IMR-90 (cell line): ENCODE data around the gene SARDH.

Experiments used
- FOS ChIP-seq: fragments of 150-350 bp; IDR thresholded peaks from 2 replicates; pipeline ENCODE4 v1.6.1; 2016; ENCODE audit warnings: low read depth, low read length
- POLR2A ChIP-seq: IDR thresholded peaks from 2 replicates; pipeline ENCODE4 v1.6.1; 2012; ENCODE audit warnings: mild to moderate bottlenecking, low read depth, low read length
- RAD21 ChIP-seq: IDR thresholded peaks from 2 replicates; pipeline ENCODE4 v1.6.1; 2012; ENCODE audit warnings: low read length, improper control_type of control experiment
- RCOR1 ChIP-seq: IDR thresholded peaks from 2 replicates; pipeline ENCODE4 v1.6.1; 2012; ENCODE audit warnings: mild to moderate bottlenecking, low read length, improper control_type of control experiment; ENCODE audit not compliant: insufficient replicate concordance
- TF ChIP-seq, protein P1 (sequence below): conservative IDR thresholded peaks from 2 replicates; pipeline ENCODE4 v1.5.1; 2012; ENCODE audit warnings: mild to moderate bottlenecking, low read depth, low read length, improper control_type of control experiment
- TF ChIP-seq, protein P2 (sequence below): fragments of 150-350 bp; IDR thresholded peaks from 2 replicates; pipeline ENCODE4 v1.6.1; 2017; ENCODE audit warnings: mild to moderate bottlenecking, antibody characterized with exemption, low read length, low read depth

- TF ChIP-seq, protein P1, sequence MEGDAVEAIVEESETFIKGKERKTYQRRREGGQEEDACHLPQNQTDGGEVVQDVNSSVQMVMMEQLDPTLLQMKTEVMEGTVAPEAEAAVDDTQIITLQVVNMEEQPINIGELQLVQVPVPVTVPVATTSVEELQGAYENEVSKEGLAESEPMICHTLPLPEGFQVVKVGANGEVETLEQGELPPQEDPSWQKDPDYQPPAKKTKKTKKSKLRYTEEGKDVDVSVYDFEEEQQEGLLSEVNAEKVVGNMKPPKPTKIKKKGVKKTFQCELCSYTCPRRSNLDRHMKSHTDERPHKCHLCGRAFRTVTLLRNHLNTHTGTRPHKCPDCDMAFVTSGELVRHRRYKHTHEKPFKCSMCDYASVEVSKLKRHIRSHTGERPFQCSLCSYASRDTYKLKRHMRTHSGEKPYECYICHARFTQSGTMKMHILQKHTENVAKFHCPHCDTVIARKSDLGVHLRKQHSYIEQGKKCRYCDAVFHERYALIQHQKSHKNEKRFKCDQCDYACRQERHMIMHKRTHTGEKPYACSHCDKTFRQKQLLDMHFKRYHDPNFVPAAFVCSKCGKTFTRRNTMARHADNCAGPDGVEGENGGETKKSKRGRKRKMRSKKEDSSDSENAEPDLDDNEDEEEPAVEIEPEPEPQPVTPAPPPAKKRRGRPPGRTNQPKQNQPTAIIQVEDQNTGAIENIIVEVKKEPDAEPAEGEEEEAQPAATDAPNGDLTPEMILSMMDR = no peak
- no peak for TF ChIP-seq FOS
- no peak for TF ChIP-seq RCOR1
- no peak for TF ChIP-seq POLR2A
- TF ChIP-seq, protein P2, sequence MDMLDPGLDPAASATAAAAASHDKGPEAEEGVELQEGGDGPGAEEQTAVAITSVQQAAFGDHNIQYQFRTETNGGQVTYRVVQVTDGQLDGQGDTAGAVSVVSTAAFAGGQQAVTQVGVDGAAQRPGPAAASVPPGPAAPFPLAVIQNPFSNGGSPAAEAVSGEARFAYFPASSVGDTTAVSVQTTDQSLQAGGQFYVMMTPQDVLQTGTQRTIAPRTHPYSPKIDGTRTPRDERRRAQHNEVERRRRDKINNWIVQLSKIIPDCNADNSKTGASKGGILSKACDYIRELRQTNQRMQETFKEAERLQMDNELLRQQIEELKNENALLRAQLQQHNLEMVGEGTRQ = no peak
- no peak for TF ChIP-seq RAD21
Measured at GRCh38 chr9:133767625-133768024, 29.5 kb upstream of the SARDH start.
